ENCODE data around the gene SH3RF3.

GRCh38 chr2:109385506-109385905, 256.5 kb downstream of the SH3RF3 start:
- TF ChIP-seq CTCF (IDR thresholded peaks at IDR 0.05; ENCODE audit: low read depth, low read length) (no peak), POLR2A (IDR thresholded peaks at IDR 0.05; ENCODE audit: extremely low read depth, insufficient read length) (no peak)

Data from NB4 (cell line).